ENCODE results near the gene BIN2. TPM values are rescaled to one million over a fixed set of nuclear protein-coding genes. Genes with fewer than 3 reads are reported as not detected.

Gene BIN2
- total and polyA plus RNA-seq, 9 of the 15 experiments (the other 6 are each of a cell fraction or from before 2014, with no cell fraction given), result 0.04 to 0.39 (median 0.25) TPM; not detected in 1

DNA sequence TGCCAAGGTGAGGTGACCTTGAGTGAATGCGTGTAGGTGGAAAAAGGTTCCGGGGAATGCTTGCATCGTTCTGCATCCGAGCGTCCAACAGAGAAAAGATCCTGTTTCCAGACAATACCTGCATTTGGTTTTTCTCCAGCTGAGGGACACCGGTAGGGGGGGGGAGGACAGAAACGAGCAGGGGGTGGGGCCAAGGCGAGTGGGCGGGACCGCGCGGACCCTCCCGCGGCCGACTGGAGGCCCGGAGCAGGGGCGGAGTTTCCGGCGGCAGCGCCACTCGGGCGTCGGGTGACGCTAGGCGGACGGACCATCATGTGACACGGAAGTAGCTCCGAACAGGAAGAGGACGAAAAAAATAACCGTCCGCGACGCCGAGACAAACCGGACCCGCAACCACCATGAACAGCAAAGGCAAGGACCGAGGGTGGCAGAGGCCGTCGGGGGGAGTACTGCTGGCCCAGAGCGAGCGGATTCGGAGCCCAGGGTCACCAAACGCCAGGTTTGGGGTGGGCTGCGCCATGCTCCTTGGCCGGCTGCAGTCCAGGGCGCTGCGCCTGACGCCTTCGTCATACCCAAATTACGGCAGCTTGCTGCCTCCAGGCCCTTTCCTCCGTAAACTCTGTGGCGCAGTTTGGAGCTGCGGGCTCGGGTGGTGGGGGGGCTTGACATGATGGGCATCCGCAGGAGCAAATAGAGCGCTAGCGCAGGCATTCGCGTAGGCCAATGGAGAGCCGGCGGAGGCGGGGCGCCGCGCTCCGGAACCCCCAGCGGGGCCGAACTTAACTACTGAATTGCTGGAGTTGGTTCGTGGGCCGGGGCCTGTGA lies 85.3 kb downstream of the BIN2 start, which contains the start of gene DAZAP2 (continued):
- TF ChIP-seq ZNF217 (CRISPR knock-in tag; IDR thresholded peaks at IDR 0.05) (no peak), TFAM (CRISPR knock-in tag; conservative IDR thresholded peaks at IDR 0.05) (no peak), OTX1 (CRISPR knock-in tag; IDR thresholded peaks at IDR 0.05) (peak; percentile 30; the same call in 1 of the 2 replicates), NFIC (IDR thresholded peaks at IDR 0.05) (peak; percentile 63), NR2C2 (CRISPR knock-in tag; IDR thresholded peaks at IDR 0.05) (no peak; the same call in 1 of the 2 replicates), NR2C2 (tag; IDR thresholded peaks at IDR 0.05) (peak; percentile 80), BRD4 (IDR thresholded peaks at IDR 0.05) (peak; percentile 99), TAF15 (IDR thresholded peaks at IDR 0.05; ENCODE audit: low read depth, low read length) (no peak), RBM14 (IDR thresholded peaks at IDR 0.05; ENCODE audit: borderline replicate concordance, insufficient read depth, low read depth, low read length) (0 out of 2 replicates have a peak, but pooled peaks have one; percentile 92), BCL6 (CRISPR knock-in tag; IDR thresholded peaks at IDR 0.05) (no peak)
- TF ChIP-seq, protein P1, sequence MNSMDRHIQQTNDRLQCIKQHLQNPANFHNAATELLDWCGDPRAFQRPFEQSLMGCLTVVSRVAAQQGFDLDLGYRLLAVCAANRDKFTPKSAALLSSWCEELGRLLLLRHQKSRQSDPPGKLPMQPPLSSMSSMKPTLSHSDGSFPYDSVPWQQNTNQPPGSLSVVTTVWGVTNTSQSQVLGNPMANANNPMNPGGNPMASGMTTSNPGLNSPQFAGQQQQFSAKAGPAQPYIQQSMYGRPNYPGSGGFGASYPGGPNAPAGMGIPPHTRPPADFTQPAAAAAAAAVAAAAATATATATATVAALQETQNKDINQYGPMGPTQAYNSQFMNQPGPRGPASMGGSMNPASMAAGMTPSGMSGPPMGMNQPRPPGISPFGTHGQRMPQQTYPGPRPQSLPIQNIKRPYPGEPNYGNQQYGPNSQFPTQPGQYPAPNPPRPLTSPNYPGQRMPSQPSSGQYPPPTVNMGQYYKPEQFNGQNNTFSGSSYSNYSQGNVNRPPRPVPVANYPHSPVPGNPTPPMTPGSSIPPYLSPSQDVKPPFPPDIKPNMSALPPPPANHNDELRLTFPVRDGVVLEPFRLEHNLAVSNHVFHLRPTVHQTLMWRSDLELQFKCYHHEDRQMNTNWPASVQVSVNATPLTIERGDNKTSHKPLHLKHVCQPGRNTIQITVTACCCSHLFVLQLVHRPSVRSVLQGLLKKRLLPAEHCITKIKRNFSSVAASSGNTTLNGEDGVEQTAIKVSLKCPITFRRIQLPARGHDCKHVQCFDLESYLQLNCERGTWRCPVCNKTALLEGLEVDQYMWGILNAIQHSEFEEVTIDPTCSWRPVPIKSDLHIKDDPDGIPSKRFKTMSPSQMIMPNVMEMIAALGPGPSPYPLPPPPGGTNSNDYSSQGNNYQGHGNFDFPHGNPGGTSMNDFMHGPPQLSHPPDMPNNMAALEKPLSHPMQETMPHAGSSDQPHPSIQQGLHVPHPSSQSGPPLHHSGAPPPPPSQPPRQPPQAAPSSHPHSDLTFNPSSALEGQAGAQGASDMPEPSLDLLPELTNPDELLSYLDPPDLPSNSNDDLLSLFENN (IDR thresholded peaks at IDR 0.05; ENCODE audit: low read depth in 2 of 2, low read length in 2 of 2), result 0 out of 4 replicates have a peak, but pooled peaks of 1 of the 2 experiments have one; percentile 38
- TF ChIP-seq, protein P2, sequence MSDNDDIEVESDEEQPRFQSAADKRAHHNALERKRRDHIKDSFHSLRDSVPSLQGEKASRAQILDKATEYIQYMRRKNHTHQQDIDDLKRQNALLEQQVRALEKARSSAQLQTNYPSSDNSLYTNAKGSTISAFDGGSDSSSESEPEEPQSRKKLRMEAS (CRISPR knock-in tag; IDR thresholded peaks at IDR 0.05), result peak; percentile 43; the same call in 1 of the 2 replicates
- TF ChIP-seq, protein P3, sequence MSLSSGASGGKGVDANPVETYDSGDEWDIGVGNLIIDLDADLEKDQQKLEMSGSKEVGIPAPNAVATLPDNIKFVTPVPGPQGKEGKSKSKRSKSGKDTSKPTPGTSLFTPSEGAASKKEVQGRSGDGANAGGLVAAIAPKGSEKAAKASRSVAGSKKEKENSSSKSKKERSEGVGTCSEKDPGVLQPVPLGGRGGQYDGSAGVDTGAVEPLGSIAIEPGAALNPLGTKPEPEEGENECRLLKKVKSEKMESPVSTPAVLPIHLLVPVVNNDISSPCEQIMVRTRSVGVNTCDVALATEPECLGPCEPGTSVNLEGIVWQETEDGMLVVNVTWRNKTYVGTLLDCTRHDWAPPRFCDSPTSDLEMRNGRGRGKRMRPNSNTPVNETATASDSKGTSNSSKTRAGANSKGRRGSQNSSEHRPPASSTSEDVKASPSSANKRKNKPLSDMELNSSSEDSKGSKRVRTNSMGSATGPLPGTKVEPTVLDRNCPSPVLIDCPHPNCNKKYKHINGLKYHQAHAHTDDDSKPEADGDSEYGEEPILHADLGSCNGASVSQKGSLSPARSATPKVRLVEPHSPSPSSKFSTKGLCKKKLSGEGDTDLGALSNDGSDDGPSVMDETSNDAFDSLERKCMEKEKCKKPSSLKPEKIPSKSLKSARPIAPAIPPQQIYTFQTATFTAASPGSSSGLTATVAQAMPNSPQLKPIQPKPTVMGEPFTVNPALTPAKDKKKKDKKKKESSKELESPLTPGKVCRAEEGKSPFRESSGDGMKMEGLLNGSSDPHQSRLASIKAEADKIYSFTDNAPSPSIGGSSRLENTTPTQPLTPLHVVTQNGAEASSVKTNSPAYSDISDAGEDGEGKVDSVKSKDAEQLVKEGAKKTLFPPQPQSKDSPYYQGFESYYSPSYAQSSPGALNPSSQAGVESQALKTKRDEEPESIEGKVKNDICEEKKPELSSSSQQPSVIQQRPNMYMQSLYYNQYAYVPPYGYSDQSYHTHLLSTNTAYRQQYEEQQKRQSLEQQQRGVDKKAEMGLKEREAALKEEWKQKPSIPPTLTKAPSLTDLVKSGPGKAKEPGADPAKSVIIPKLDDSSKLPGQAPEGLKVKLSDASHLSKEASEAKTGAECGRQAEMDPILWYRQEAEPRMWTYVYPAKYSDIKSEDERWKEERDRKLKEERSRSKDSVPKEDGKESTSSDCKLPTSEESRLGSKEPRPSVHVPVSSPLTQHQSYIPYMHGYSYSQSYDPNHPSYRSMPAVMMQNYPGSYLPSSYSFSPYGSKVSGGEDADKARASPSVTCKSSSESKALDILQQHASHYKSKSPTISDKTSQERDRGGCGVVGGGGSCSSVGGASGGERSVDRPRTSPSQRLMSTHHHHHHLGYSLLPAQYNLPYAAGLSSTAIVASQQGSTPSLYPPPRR (CRISPR knock-in tag; IDR thresholded peaks at IDR 0.05; ENCODE audit: borderline replicate concordance), result no peak; the same call in 1 of the 2 replicates

Data from K562 (cell line).